MM.1S (cell line): ENCODE results near the gene TIMM8B.

Experiments
- CTCF ChIP-seq: fragments of 300-600 bp; sonication (generic); IDR thresholded peaks from 2 replicates; pipeline ENCODE4 v1.5.1; 2016; ENCODE audit warnings: antibody characterized with exemption, low read length, mixed read lengths
- EZH2 ChIP-seq: fragments of 300-600 bp; sonication (generic); optimal IDR thresholded peaks from 2 replicates; pipeline ENCODE3; 2017; ENCODE audit warnings: low read depth, mild to moderate bottlenecking, antibody characterized with exemption, low read length, mixed read lengths
- EZH2phosphoT487 ChIP-seq: fragments of 300-600 bp; sonication (generic); IDR thresholded peaks from 2 replicates; pipeline ENCODE4 v1.6.1; 2018; ENCODE audit warnings: antibody characterized with exemption, low read length

DNA sequence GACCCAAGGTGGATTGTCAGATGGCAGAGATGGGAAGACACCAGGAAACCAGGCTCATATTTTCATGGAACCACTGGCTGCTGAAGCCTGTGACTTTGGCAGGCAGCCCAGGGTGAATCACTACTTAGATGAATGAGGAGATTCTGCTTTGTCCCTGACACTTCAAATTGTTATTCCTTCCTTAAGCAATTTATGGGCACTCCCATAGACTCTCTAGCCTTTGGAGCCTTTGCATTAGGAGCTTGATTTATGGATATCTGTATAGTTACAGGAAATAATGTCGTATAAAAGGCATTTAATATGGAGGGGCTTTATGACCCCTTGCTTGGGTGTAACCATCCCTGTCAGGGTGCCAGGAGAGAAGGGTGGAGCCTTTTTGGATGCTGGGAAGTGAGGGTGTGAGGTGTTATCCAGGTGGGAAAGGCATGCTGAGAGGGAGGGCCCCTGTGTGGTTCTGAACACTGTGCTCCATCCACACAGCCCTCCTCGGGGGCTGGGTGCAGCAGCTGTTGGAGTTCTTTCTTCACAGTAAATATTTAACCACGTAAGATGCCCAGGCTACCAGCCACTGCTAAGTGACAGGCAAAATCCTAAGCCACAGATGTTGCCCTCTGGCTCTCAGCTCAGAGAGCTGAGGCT is 42.0 kb upstream of the TIMM8B start:
- TF ChIP-seq CTCF (no peak), EZH2phosphoT487 (no peak), EZH2 (no peak)
